ENCODE measurements around the gene CHRNA5.

The CHRNA5 gene

DNA sequence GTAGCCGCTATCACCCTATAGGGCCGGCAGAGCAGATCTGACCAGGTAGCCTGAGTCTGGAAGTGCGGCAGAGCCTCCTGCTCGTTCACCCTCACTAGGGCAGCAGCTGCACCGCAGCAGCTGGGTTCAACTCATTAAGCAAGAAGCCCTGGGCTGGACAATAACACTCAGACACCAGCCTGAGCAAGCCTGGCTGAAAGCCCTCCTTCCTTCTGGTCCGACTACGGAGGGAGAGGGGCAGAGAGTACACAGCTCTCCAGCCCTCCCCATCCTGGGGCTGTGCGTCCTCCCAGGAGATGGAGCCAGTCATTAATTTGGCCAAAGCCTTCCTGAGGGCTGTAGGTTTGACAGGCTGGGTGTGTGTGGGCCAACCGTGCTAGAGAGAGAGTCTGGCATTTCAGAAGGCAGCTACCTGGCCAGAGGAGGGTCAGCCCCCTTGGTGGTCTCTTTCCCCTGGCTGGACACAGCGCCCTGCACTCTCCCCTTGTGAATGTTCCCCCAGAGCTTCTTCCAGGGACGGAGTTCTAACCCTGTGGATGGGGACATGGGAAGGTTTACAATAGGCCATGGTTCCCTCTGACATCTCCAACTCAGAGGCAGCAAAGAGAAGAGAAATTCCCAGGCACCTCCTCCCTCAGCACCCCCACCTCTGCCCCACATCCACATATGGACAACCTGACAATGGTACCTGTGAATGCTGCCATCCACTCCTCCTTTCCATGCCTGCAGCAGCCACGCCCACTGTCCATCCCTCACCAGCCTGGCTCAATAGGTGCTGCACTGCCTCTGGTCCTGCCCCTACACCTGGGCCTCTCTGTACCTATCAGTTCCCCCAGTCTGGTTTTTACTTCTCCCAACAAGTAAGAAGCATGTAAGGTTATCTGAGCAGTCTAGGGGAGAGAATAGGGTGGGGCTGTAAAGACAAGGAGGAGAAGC, 69.2 kb downstream of the CHRNA5 start:
- Histone ChIP-seq H3K27ac (no peak overlapping the region), H3K27me3 (ENCODE audit: insufficient read depth, low read depth, severe bottlenecking) (no peaks in the 10 kb centered on the region)

DNA sequence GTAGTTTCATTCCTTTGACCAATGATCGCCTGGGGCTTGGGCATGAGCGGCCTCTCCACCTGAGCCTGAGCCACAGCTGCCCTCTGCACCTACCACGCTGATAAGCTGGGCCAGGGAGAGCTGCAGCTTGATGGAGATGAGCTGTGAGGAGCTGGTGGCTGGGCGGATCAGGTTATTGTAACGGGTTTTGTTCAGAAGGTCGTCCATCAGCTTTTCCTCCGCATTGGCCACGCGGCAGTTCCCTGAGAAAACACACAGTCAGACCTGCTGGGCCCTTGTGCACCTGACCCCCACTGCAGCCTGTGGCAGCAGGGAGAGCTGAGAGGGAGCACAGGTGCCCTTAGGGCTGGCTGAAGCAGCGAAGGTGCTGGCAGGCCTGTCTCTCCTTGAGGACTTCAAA, 70.0 kb downstream of the CHRNA5 start:
- TF ChIP-seq, protein P1, sequence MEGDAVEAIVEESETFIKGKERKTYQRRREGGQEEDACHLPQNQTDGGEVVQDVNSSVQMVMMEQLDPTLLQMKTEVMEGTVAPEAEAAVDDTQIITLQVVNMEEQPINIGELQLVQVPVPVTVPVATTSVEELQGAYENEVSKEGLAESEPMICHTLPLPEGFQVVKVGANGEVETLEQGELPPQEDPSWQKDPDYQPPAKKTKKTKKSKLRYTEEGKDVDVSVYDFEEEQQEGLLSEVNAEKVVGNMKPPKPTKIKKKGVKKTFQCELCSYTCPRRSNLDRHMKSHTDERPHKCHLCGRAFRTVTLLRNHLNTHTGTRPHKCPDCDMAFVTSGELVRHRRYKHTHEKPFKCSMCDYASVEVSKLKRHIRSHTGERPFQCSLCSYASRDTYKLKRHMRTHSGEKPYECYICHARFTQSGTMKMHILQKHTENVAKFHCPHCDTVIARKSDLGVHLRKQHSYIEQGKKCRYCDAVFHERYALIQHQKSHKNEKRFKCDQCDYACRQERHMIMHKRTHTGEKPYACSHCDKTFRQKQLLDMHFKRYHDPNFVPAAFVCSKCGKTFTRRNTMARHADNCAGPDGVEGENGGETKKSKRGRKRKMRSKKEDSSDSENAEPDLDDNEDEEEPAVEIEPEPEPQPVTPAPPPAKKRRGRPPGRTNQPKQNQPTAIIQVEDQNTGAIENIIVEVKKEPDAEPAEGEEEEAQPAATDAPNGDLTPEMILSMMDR (IDR thresholded peaks at IDR 0.05; ENCODE audit: low read depth, low read length) = no peak
- H3K9me3 ChIP-seq (ENCODE audit: severe bottlenecking) = no peaks in the 10 kb centered on the region
- peaks cover 48% of the 10 kb centered on the region for H3K36me3 ChIP-seq
- H3K27ac ChIP-seq = no peak overlapping the region
- H3K4me3 ChIP-seq (ENCODE audit: low read depth, low read length) = no peak overlapping the region
- H3K27me3 ChIP-seq (ENCODE audit: insufficient read depth, low read depth, severe bottlenecking) = no peaks in the 10 kb centered on the region
- DNase-seq = no peak

More for the DNA sequence above, 69.2 kb downstream of the CHRNA5 start:
- TF ChIP-seq, protein P1 (IDR thresholded peaks at IDR 0.05; ENCODE audit: low read depth, low read length) = no peak
- H3K9me3 ChIP-seq (ENCODE audit: severe bottlenecking) = no peaks in the 10 kb centered on the region
- DNase-seq = no peak
- H3K36me3 ChIP-seq = peaks cover 55% of the 10 kb centered on the region
- H3K4me3 ChIP-seq (ENCODE audit: low read depth, low read length) = no peak overlapping the region

DNA sequence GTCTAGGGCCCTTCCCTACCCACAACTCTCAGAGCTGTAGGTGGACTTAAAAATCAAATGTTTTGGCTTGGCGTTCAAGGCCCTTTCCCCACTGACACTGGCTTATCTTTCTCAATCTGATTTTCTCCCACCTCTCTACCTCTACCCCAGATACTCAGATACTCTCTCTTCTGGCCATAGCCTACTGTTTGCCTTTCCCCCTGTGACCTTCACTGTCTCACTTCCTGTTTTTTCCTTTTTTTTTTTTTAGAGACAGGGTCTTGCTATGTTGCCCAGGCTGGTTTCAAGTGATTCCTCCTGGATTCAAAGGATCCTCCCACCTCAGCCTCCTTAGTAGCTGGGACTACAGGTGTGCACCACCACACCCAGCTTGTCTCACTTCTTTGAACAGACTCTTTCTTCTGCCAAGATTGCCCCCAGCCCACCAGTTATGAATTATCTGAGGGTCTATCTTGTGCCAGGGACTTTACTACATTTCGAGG, 71.1 kb downstream of the CHRNA5 start:
- H3K27me3 ChIP-seq (ENCODE audit: insufficient read depth, low read depth, severe bottlenecking) = no peaks in the 10 kb centered on the region
- peak overlapping the region; percentile 97; the same call in 1 of the 2 replicates for H3K27ac ChIP-seq
- TF ChIP-seq, protein P1 (IDR thresholded peaks at IDR 0.05; ENCODE audit: low read depth, low read length) = no peak
- no peak for DNase-seq
- peaks cover 37% of the 10 kb centered on the region for H3K36me3 ChIP-seq
- H3K9me3 ChIP-seq (ENCODE audit: severe bottlenecking) = no peaks in the 10 kb centered on the region
- H3K4me3 ChIP-seq (ENCODE audit: low read depth, low read length) = no peak overlapping the region

DNA sequence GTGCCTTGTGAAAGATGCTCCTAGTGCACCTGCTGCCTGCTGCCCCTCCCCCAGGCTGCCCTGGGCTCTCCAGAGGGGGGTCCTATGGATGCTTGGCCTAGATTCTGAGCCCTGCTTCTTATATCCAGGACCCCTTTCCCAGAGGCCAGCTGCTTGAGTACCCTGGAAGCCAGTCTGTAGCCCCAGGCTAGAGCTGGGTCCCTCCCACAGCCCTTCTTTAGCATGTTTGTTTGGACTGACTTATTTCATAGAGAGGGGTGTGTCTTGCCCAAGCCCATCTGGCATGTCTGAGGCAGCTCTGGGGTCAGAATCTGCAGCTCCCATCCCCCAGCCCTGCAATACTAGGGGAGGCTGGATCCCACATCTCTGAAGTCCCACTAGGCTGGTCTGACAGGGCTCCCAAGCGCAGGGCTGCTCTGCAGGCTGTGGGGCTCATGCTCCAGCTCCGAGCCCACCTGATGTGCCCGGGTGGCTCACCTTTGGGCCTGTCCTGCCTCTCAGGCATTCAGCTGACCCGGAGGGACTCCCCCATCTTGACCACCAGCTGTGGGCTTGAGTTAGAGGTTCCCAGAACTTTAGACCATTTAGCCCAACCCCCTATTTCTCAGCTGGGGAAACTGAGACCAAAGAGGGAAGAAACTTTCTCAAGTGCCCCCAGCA, 72.6 kb downstream of the CHRNA5 start:
- Histone ChIP-seq H3K36me3 (peaks cover 31% of the 10 kb centered on the region), H3K9me3 (ENCODE audit: severe bottlenecking) (no peaks in the 10 kb centered on the region), H3K4me3 (ENCODE audit: low read depth, low read length) (peak overlapping the region; percentile 6; the same call in 1 of the 2 replicates), H3K27me3 (ENCODE audit: insufficient read depth, low read depth, severe bottlenecking) (no peaks in the 10 kb centered on the region), H3K27ac (peak overlapping the region; percentile 97)
- DNase-seq = peak; percentile 89
- TF ChIP-seq, protein P1 (IDR thresholded peaks at IDR 0.05; ENCODE audit: low read depth, low read length) = no peak

DNA sequence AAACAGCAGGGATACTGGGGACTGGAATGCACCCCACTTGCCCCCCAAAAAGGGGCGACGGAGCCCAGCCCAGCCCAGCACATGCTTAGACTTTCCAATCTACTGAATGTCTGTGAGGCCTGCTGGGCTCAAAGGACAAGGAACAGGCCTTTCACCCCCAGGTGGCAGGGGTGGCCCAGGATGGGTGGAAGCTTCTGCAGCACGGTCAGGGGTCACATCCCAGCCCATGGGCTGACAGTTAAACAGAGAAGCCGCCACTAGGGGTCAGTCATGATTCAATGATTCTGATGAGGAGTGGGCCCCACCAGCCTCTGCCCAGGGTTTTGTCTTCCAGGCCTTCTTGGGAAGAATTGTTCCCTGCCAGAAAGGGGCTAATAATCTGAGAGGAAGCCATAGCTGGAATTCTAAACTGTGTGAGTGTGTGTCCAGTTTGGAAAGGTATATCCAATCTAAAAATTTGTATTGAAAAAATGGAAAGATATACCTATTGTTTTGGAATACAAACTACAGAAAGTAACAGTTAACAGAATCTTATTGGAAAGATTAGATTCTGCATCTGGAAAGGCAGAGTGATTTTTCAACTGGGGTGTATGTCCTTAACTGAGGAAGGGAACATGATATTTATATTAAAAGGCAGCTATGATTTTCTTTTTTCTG, 73.5 kb downstream of the CHRNA5 start:
- H3K4me3 ChIP-seq (ENCODE audit: low read depth, low read length) = no peak overlapping the region
- peak overlapping the region; percentile 97 for H3K27ac ChIP-seq
- H3K36me3 ChIP-seq = peaks cover 22% of the 10 kb centered on the region
- TF ChIP-seq, protein P1 (IDR thresholded peaks at IDR 0.05; ENCODE audit: low read depth, low read length) = peak; percentile 71
- no peaks in the 10 kb centered on the region for H3K27me3 ChIP-seq (ENCODE audit: insufficient read depth, low read depth, severe bottlenecking)
- H3K9me3 ChIP-seq (ENCODE audit: severe bottlenecking) = no peaks in the 10 kb centered on the region
- DNase-seq = peak; percentile 92

Data from WERI-Rb-1 (cell line).